ENCODE measurements around the gene NDUFS3.

NDUFS3 gene

GRCh38 chr11:47564933-47565339 lies 13.9 kb upstream of the NDUFS3 start:
- Histone ChIP-seq H4K20me1 (ENCODE audit: insufficient read depth, low read length, poor library complexity, severe bottlenecking) (peaks cover 4% of the 10 kb centered on the region), H3K36me3 (ENCODE audit: insufficient read depth, low read length) (no peaks in the 10 kb centered on the region; the same call in 1 of the 2 replicates), H3K9me2 (replicated peaks; ENCODE audit: low read depth, low read length) (no peaks in the 10 kb centered on the region), H3F3A (ENCODE audit: low read depth) (no peaks in the 10 kb centered on the region), H3K79me2 (ENCODE audit: insufficient read depth, low read length) (peaks cover 56% of the 10 kb centered on the region), H3K4me1 (ENCODE audit: insufficient read depth, low read length, poor library complexity, severe bottlenecking) (peaks cover 18% of the 10 kb centered on the region), H3K4me2 (ENCODE audit: low read depth, low read length, poor library complexity, severe bottlenecking) (peak overlapping the region; percentile 90), H3K9me3 (ENCODE audit: insufficient read depth, low read depth, low read length) (no peaks in the 10 kb centered on the region), H3K27me3 (ENCODE audit: insufficient read depth, low read length, poor library complexity, severe bottlenecking) (no peaks in the 10 kb centered on the region), H3K4me3 (ENCODE audit: low read length, poor library complexity, severe bottlenecking) (peak overlapping the region; percentile 100), H2AFZ (ENCODE audit: low read length) (peak overlapping the region; percentile 84), H3K9ac (ENCODE audit: low read depth, low read length, poor library complexity, severe bottlenecking) (peak overlapping the region; percentile 99)
- TF ChIP-seq CTCF (conservative IDR thresholded peaks at IDR 0.05; ENCODE audit: low read length) (no peak), EZH2phosphoT487 (IDR thresholded peaks at IDR 0.05; ENCODE audit: borderline replicate concordance) (no peak)

DNA sequence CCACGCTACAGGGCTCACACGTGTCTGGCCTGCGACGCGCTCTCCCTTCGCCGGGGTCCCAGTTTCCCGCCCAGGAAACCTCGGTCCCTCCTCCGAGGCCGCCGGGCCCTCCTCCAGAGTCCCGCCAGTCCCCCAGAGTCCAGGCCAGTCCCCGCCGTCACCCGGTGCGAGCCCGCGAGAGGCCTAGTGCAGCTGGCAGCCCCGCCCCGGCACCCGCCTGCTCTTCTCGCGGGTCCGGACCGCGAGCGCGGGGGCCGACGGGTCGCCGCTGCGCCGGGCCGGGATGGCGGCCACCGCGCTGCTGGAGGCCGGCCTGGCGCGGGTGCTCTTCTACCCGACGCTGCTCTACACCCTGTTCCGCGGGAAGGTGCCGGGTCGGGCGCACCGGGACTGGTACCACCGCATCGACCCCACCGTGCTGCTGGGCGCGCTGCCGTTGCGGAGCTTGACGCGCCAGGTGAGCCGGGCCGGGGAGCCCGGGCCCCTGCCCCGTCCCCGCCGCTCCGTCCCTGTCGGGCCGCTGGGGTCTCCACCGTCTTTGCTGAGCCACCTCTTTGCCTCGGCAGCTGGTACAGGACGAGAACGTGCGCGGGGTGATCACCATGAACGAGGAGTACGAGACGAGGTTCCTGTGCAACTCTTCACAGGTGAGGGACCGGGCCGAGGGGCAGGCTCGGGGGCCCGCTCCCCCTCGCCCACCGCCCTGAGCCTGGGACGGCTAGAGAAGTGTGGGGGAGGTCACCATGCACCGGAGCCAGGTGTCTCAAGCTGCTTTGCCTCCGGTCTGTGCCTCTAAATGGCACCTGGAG lies 13.3 kb upstream of the NDUFS3 start, which contains the start of gene PTPMT1:
TSS of gene PTPMT1 (plus strand) at position 260 of the 809 bp plus-strand sequence. CDS start at position 284, 24 bp downstream.
- Histone ChIP-seq H3K9me3 (ENCODE audit: insufficient read depth, low read depth, low read length) (no peaks in the 10 kb centered on the region), H3K9ac (ENCODE audit: low read depth, low read length, poor library complexity, severe bottlenecking) (peak within 1 kb of the TSS; percentile 99), H3K79me2 (ENCODE audit: insufficient read depth, low read length) (peaks cover 62% of the 10 kb centered on the region), H3K36me3 (ENCODE audit: insufficient read depth, low read length) (peaks cover 2% of the 10 kb centered on the region; the same call in 1 of the 2 replicates), H3K9me2 (replicated peaks; ENCODE audit: low read depth, low read length) (no peaks in the 10 kb centered on the region), H3K4me2 (ENCODE audit: low read depth, low read length, poor library complexity, severe bottlenecking) (peak within 1 kb of the TSS; percentile 90), H3K4me3 (ENCODE audit: low read length, poor library complexity, severe bottlenecking) (peak within 1 kb of the TSS; percentile 100), H4K20me1 (ENCODE audit: insufficient read depth, low read length, poor library complexity, severe bottlenecking) (peaks cover 4% of the 10 kb centered on the region), H3K4me1 (ENCODE audit: insufficient read depth, low read length, poor library complexity, severe bottlenecking) (peaks cover 23% of the 10 kb centered on the region), H3K27me3 (ENCODE audit: insufficient read depth, low read length, poor library complexity, severe bottlenecking) (no peaks in the 10 kb centered on the region), H3F3A (ENCODE audit: low read depth) (no peaks in the 10 kb centered on the region), H2AFZ (ENCODE audit: low read length) (peak within 1 kb of the TSS; percentile 84)
- TF ChIP-seq CTCF (conservative IDR thresholded peaks at IDR 0.05; ENCODE audit: low read length): no peak
- TF ChIP-seq EZH2phosphoT487 (IDR thresholded peaks at IDR 0.05; ENCODE audit: borderline replicate concordance): no peak

DNA sequence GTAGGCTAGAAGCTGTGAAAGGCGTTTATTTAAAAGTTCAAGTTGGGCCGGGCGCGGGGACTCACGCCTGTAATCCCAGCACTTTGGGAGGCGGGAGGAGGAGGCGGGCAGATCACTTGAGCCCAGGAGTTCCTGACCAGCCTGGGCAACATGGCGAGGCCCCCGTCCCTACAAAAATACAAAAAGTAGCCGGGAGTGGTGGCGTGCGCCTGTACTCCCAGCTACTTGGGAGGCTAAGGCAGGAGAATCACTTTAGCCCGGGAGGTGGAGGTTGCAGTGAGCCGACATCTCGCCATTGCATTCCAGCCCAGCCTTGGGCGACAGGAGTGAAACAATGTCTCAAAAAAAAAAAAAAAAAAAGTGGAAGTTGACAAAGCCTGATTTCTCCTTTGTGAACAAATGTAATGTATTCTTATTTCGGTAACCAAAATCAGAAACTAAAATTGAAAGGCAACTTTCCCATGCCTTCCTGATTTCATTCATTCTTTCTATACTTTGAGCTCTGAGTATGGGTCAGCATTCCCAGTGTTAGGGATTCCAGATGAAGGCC lies 12.7 kb upstream of the NDUFS3 start:
- Histone ChIP-seq H3K4me2 (ENCODE audit: low read depth, low read length, poor library complexity, severe bottlenecking) (peak overlapping the region; percentile 90), H3F3A (ENCODE audit: low read depth) (no peaks in the 10 kb centered on the region), H3K9ac (ENCODE audit: low read depth, low read length, poor library complexity, severe bottlenecking) (peak overlapping the region; percentile 99), H3K4me3 (ENCODE audit: low read length, poor library complexity, severe bottlenecking) (peak overlapping the region; percentile 100), H4K20me1 (ENCODE audit: insufficient read depth, low read length, poor library complexity, severe bottlenecking) (peaks cover 4% of the 10 kb centered on the region), H3K4me1 (ENCODE audit: insufficient read depth, low read length, poor library complexity, severe bottlenecking) (peaks cover 29% of the 10 kb centered on the region), H3K79me2 (ENCODE audit: insufficient read depth, low read length) (peaks cover 67% of the 10 kb centered on the region), H3K9me3 (ENCODE audit: insufficient read depth, low read depth, low read length) (no peaks in the 10 kb centered on the region), H3K36me3 (ENCODE audit: insufficient read depth, low read length) (peaks cover 7% of the 10 kb centered on the region; the same call in 1 of the 2 replicates), H2AFZ (ENCODE audit: low read length) (peak overlapping the region; percentile 84), H3K27me3 (ENCODE audit: insufficient read depth, low read length, poor library complexity, severe bottlenecking) (no peaks in the 10 kb centered on the region), H3K9me2 (replicated peaks; ENCODE audit: low read depth, low read length) (no peaks in the 10 kb centered on the region)
- TF ChIP-seq EZH2phosphoT487 (IDR thresholded peaks at IDR 0.05; ENCODE audit: borderline replicate concordance) (no peak), CTCF (conservative IDR thresholded peaks at IDR 0.05; ENCODE audit: low read length) (no peak)
